Osteoblast (primary cell): ENCODE data around the gene CHD2. TPM values are rescaled to one million over a fixed set of nuclear protein-coding genes. Genes with fewer than 3 reads are reported as not detected.

Source experiments
- DNase-seq: peaks from one replicate; pipeline ENCODE4 v3.0.0; 2011; ENCODE audit warnings: low spot score, mixed read lengths; ENCODE audit not compliant: insufficient read length; ENCODE audit errors: missing footprints
- H2AFZ ChIP-seq: 2 replicates; pipeline ENCODE4 v1.6.0; 2011; ENCODE audit warnings: mild to moderate bottlenecking, low read length
- H3K27ac ChIP-seq: 2 replicates; pipeline ENCODE4 v1.5.1; 2011; ENCODE audit warnings: mild to moderate bottlenecking, low read depth, low read length, moderate library complexity
- H3K27me3 ChIP-seq: 2 replicates; pipeline ENCODE4 v1.6.0; 2012; ENCODE audit warnings: mild to moderate bottlenecking, control low read depth, inconsistent platforms, low read length, moderate library complexity; ENCODE audit not compliant: insufficient read depth
- H3K36me3 ChIP-seq: 2 replicates; pipeline ENCODE4 v1.5.1; 2011; ENCODE audit warnings: mild to moderate bottlenecking, low read length, control low read depth, moderate library complexity; ENCODE audit not compliant: insufficient read depth
- H3K4me1 ChIP-seq: 2 replicates; pipeline ENCODE4 v1.5.1; 2011; ENCODE audit warnings: mild to moderate bottlenecking, low read length, control low read depth, moderate library complexity; ENCODE audit not compliant: insufficient read depth
- H3K4me2 ChIP-seq: 2 replicates; pipeline ENCODE4 v1.6.0; 2011; ENCODE audit warnings: mild to moderate bottlenecking, low read length; ENCODE audit not compliant: insufficient read depth
- H3K4me3 ChIP-seq: fragments of 200-600 bp; sonication (generic); 3 replicates; pipeline ENCODE4 v1.5.1; 2012; ENCODE audit warnings: mild to moderate bottlenecking, low read length, inconsistent platforms; ENCODE audit not compliant: insufficient read depth
- H3K79me2 ChIP-seq: 2 replicates; pipeline ENCODE4 v1.6.0; 2012; ENCODE audit warnings: mild to moderate bottlenecking, low read length, control low read depth, inconsistent platforms; ENCODE audit not compliant: insufficient read depth
- H3K9me3 ChIP-seq: 2 replicates; pipeline ENCODE4 v1.5.1; 2011; ENCODE audit warnings: low read depth, low read length, control low read depth
- H4K20me1 ChIP-seq: 2 replicates; pipeline ENCODE4 v1.6.0; 2012; ENCODE audit warnings: mild to moderate bottlenecking, low read length, control low read depth; ENCODE audit not compliant: insufficient read depth
- CTCF ChIP-seq: IDR thresholded peaks from 2 replicates; pipeline ENCODE4 v1.5.1; 2011; ENCODE audit warnings: mild to moderate bottlenecking, low read depth, low read length, moderate library complexity; ENCODE audit errors: extremely low read depth
- total RNA-seq: library from RNA; depleted of rRNA; stranded (reverse); fragments of >200 nt; gene quantifications from 2 replicates; pipeline ENCODE4 v1.2.3, GENCODE V29; 2012

CHD2 gene
- total RNA-seq, 1 donor, result 98.8 TPM

- Histone ChIP-seq H3K36me3 (peaks cover 98% of the 10 kb centered on the region), H3K4me3 (no peak overlapping the region), H2AFZ (no peak overlapping the region), H3K9me3 (peaks cover 12% of the 10 kb centered on the region), H3K79me2 (peaks cover 79% of the 10 kb centered on the region), H3K4me2 (no peak overlapping the region), H3K27me3 (no peaks in the 10 kb centered on the region), H3K4me1 (no peaks in the 10 kb centered on the region), H4K20me1 (peaks cover 3% of the 10 kb centered on the region), H3K27ac (no peak overlapping the region)
- DNase-seq, result peak; percentile 2
- TF ChIP-seq CTCF, result no peak
Observed at GRCh38 chr15:92949604-92950249, 49.6 kb downstream of the CHD2 start.

GRCh38 chr15:92951800-92952457 is 51.8 kb downstream of the CHD2 start:
- Histone ChIP-seq H2AFZ (no peak overlapping the region), H3K36me3 (peaks cover 99% of the 10 kb centered on the region), H3K27me3 (no peaks in the 10 kb centered on the region), H3K9me3 (peaks cover 12% of the 10 kb centered on the region), H3K27ac (no peak overlapping the region), H3K4me1 (no peaks in the 10 kb centered on the region), H3K4me2 (no peak overlapping the region), H3K79me2 (peaks cover 89% of the 10 kb centered on the region), H3K4me3 (no peak overlapping the region), H4K20me1 (peaks cover 6% of the 10 kb centered on the region)
- TF ChIP-seq CTCF, result no peak
- DNase-seq, result no peak

- DNase-seq, result no peak
- H3K4me1 ChIP-seq, result no peaks in the 10 kb centered on the region
- no peak overlapping the region for H3K4me3 ChIP-seq
- peaks cover 8% of the 10 kb centered on the region for H3K9me3 ChIP-seq
- peaks cover 4% of the 10 kb centered on the region for H4K20me1 ChIP-seq
- no peak overlapping the region for H2AFZ ChIP-seq
- H3K27me3 ChIP-seq, result no peaks in the 10 kb centered on the region
- no peak overlapping the region for H3K4me2 ChIP-seq
- H3K79me2 ChIP-seq, result peaks cover 89% of the 10 kb centered on the region
- peaks cover 99% of the 10 kb centered on the region for H3K36me3 ChIP-seq
- no peak overlapping the region for H3K27ac ChIP-seq
- no peak for TF ChIP-seq CTCF
Observed at GRCh38 chr15:92952458-92952850, 52.3 kb downstream of the CHD2 start.

- H3K27ac ChIP-seq, result no peak overlapping the region
- DNase-seq, result no peak
- no peak overlapping the region for H3K4me3 ChIP-seq
- peaks cover 96% of the 10 kb centered on the region for H3K36me3 ChIP-seq
- H3K27me3 ChIP-seq, result no peaks in the 10 kb centered on the region
- H3K9me3 ChIP-seq, result peaks cover 8% of the 10 kb centered on the region
- no peak for TF ChIP-seq CTCF
- peaks cover 90% of the 10 kb centered on the region for H3K79me2 ChIP-seq
- H2AFZ ChIP-seq, result no peak overlapping the region
- H3K4me2 ChIP-seq, result no peak overlapping the region
- H4K20me1 ChIP-seq, result peaks cover 4% of the 10 kb centered on the region
- H3K4me1 ChIP-seq, result no peaks in the 10 kb centered on the region
Observed at GRCh38 chr15:92953566-92953965, 53.4 kb downstream of the CHD2 start.
